A673 (cell line): ENCODE measurements around the gene NRIP2. TPM values are rescaled to one million over a fixed set of nuclear protein-coding genes. Genes with fewer than 3 reads are reported as not detected.

ENCODE experiments used
- BruUV-seq: library from RNA; stranded (reverse); fragments of 400-500 nt; replicated peaks from 2 replicates; lab custom pipeline; 2021; lab: Mats Ljungman, UMichigan
- CTCF ChIA-PET: fragments of 300-600 bp; sonication (Branson Sonifier 250); formaldehyde crosslinking; loops from one replicate; lab custom pipeline; 2022; ENCODE audit warnings: antibody characterized with exemption; lab: Charles Lee
- POLR2A ChIA-PET: fragments of 300-600 bp; sonication (Branson Sonifier 250); formaldehyde crosslinking; loops from one replicate; lab custom pipeline; 2022; ENCODE audit warnings: antibody characterized with exemption; ENCODE audit not compliant: low non-redundant PET; lab: Charles Lee
- DNase-seq: peaks from one replicate; pipeline ENCODE4 v3.0.0-alpha.2; 2015; ENCODE audit warnings: low spot score
- H3K27ac ChIP-seq: fragments of 200-600 bp; sonication (generic); 2 replicates; pipeline ENCODE4 v1.5.1; 2016; ENCODE audit warnings: mixed run types, low read depth, mild to moderate bottlenecking, mixed read lengths, antibody characterized with exemption, low read length; ENCODE audit not compliant: poor library complexity, severe bottlenecking
- H3K27me3 ChIP-seq: fragments of 200-600 bp; sonication (generic); replicated peaks from 2 replicates; pipeline ENCODE4 v1.6.1; 2017; ENCODE audit warnings: mixed run types, low read depth, mild to moderate bottlenecking, mixed read lengths, antibody characterized with exemption, low read length; ENCODE audit not compliant: insufficient read depth, poor library complexity
- H3K36me3 ChIP-seq: fragments of 200-600 bp; sonication (generic); 2 replicates; pipeline ENCODE4 v1.6.1; 2016; ENCODE audit warnings: mixed run types, mild to moderate bottlenecking, mixed read lengths, antibody characterized with exemption, low read length; ENCODE audit not compliant: insufficient read depth, poor library complexity, severe bottlenecking
- H3K4me1 ChIP-seq: fragments of 200-600 bp; sonication (generic); 2 replicates; pipeline ENCODE4 v1.6.1; 2017; ENCODE audit warnings: mixed run types, mild to moderate bottlenecking, mixed read lengths, antibody characterized with exemption, low read length; ENCODE audit not compliant: insufficient read depth, poor library complexity, severe bottlenecking
- H3K4me3 ChIP-seq: fragments of 200-600 bp; sonication (generic); 2 replicates; pipeline ENCODE4 v1.5.1; 2016; ENCODE audit warnings: low read depth, mixed run types, mild to moderate bottlenecking, mixed read lengths, low read length; ENCODE audit not compliant: poor library complexity, severe bottlenecking
- H3K9me3 ChIP-seq: fragments of 200-600 bp; sonication (generic); 2 replicates; pipeline ENCODE4 v1.6.1; 2016; ENCODE audit warnings: mixed run types, low read depth, mild to moderate bottlenecking, mixed read lengths, antibody characterized with exemption, low read length; ENCODE audit not compliant: poor library complexity, severe bottlenecking
- EZH2 ChIP-seq: fragments of 200-600 bp; sonication (generic); IDR thresholded peaks from 2 replicates; pipeline ENCODE4 v1.6.1; 2017; ENCODE audit warnings: borderline replicate concordance, low read depth, mild to moderate bottlenecking, mixed read lengths, antibody characterized with exemption, low read length; ENCODE audit not compliant: poor library complexity, severe bottlenecking
- intact Hi-C: fragments of 100-400 bp; cut with micrococcal nuclease; formaldehyde crosslinking; loops from one replicate; pipeline ENCODE4 v1.10.0; 2022; ENCODE audit not compliant: unreplicated experiment
- total RNA-seq: library from RNA; stranded (reverse); gene quantifications from 2 replicates; pipeline ENCODE4 v1.2.3, GENCODE V29; 2021
- TF ChIP-seq, protein P1 (sequence below): fragments of 300-800, 200-600 bp; sonication (generic); conservative IDR thresholded peaks from 2 replicates; pipeline ENCODE4 v1.5.1; 2017; ENCODE audit warnings: low read depth, mild to moderate bottlenecking, antibody characterized with exemption, low read length, moderate library complexity, mixed read lengths

NRIP2 gene
- total RNA-seq, 1 experiment from 2014 or later: 0.39 TPM

DNA sequence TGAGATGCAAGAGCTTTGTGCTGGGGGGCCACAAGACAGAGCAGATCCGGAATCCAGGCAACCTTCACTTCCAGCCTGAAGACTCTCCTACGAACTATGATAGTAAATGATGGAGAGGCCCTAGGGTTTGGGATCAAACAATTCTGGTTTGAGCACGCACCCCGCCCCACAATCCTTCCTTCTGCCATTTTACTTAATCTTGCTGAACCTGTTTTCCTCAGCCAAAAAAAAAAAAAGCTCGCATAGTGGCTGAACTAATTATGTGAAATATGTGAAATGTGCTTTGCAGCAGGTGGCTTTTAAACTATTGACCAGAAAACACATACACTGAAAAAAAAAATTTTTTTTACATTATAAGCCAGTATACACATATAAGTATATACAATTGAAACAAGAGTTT lies 23.0 kb downstream of the NRIP2 start:
- intact Hi-C loops: no loop called here
- peak overlapping the region; percentile 60 for H3K4me3 ChIP-seq
- H3K27me3 ChIP-seq: no peaks in the 10 kb centered on the region
- POLR2A ChIA-PET: no interaction called here
- TF ChIP-seq, protein P1, sequence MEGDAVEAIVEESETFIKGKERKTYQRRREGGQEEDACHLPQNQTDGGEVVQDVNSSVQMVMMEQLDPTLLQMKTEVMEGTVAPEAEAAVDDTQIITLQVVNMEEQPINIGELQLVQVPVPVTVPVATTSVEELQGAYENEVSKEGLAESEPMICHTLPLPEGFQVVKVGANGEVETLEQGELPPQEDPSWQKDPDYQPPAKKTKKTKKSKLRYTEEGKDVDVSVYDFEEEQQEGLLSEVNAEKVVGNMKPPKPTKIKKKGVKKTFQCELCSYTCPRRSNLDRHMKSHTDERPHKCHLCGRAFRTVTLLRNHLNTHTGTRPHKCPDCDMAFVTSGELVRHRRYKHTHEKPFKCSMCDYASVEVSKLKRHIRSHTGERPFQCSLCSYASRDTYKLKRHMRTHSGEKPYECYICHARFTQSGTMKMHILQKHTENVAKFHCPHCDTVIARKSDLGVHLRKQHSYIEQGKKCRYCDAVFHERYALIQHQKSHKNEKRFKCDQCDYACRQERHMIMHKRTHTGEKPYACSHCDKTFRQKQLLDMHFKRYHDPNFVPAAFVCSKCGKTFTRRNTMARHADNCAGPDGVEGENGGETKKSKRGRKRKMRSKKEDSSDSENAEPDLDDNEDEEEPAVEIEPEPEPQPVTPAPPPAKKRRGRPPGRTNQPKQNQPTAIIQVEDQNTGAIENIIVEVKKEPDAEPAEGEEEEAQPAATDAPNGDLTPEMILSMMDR: no peak
- TF ChIP-seq EZH2: no peak
- H3K9me3 ChIP-seq: no peaks in the 10 kb centered on the region
- DNase-seq: no peak
- BruUV-seq: TSS peak; percentile 71
- H3K36me3 ChIP-seq: peaks cover 2% of the 10 kb centered on the region
- peak overlapping the region; percentile 95 for H3K27ac ChIP-seq
- peaks cover 14% of the 10 kb centered on the region for H3K4me1 ChIP-seq
- CTCF ChIA-PET: no interaction called here

DNA sequence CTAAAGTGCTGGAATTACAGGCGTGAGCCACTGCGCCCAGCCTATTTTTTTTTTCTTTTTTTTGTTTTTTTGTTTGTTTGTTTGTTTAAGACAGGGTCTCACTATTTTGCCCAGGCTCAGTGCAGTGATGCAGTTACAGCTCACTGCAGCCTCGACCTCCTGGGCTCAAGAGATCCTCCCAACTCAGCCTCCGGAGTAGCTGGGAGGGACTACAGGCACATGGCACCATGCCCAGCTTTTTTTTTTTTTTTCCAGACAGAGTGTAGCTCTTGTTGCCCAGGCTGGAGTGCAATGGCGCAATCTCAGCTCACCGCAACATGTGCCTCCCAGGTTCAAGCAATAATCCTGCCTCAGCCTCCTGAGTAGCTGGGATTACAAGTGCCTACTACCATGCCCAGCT lies 28.1 kb downstream of the NRIP2 start:
- intact Hi-C loops: no loop called here
- BruUV-seq: no TSS peak
- TF ChIP-seq EZH2: no peak
- TF ChIP-seq, protein P1: no peak
- Histone ChIP-seq H3K27me3 (no peaks in the 10 kb centered on the region), H3K9me3 (no peaks in the 10 kb centered on the region), H3K36me3 (peaks cover 49% of the 10 kb centered on the region), H3K4me3 (no peak overlapping the region), H3K4me1 (peaks cover 5% of the 10 kb centered on the region), H3K27ac (no peak overlapping the region)
- ChIA-PET POLR2A (no interaction called here), CTCF (no interaction called here)
- DNase-seq: no peak

DNA sequence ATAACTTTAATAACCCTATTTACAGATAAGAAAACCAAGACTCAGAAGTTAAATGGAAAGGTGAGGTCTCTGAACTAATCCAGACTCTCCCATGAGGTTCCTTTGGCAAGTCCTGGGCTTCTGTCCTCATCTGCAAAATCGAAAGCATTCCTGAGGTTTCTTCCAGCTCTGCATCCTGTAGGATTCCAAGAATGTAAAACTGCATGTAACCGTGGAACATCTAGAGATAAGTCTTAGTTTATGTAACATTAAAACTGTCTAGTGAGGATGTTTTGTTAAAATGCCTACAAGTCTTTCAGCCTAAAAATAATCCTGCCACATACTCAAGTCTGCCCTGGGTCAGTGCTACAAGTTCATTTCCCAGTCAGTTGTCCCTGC lies 29.7 kb downstream of the NRIP2 start:
- CTCF ChIA-PET: no interaction called here
- H3K36me3 ChIP-seq: peaks cover 65% of the 10 kb centered on the region
- no TSS peak for BruUV-seq

More for the DNA sequence above, 29.7 kb downstream of the NRIP2 start:
- TF ChIP-seq EZH2: no peak
- TF ChIP-seq, protein P1: no peak
- intact Hi-C loops: no loop called here
- Histone ChIP-seq H3K27me3 (no peaks in the 10 kb centered on the region), H3K9me3 (no peaks in the 10 kb centered on the region), H3K27ac (no peak overlapping the region), H3K4me3 (no peak overlapping the region), H3K4me1 (peaks cover 4% of the 10 kb centered on the region)
- DNase-seq: no peak
- POLR2A ChIA-PET: no interaction called here
